Activated effector memory CD4-positive, alpha-beta T cell treated with anti-CD3 and anti-CD28 coated beads, Interleukin-2, amount 50 U/mL, for 16 hours (primary cell): Measurements from ENCODE around the gene SCAF4.
"Not testable (repeated sequence)": the region's sequence is repeated elsewhere in the genome, so short reads cannot be mapped to it uniquely, and the experiment has no call there.

Experiments
- DNase-seq: peaks from one replicate; pipeline ENCODE4 v3.0.0-alpha.2; 2020

Gene SCAF4

GRCh38 chr21:31731857-31732596 lies at the start of gene SCAF4:
SCAF4 (minus strand) TSS chr21:31732118; CDS start chr21:31731692, 426 bp downstream.
- DNase-seq, result peak; percentile 93

DNA sequence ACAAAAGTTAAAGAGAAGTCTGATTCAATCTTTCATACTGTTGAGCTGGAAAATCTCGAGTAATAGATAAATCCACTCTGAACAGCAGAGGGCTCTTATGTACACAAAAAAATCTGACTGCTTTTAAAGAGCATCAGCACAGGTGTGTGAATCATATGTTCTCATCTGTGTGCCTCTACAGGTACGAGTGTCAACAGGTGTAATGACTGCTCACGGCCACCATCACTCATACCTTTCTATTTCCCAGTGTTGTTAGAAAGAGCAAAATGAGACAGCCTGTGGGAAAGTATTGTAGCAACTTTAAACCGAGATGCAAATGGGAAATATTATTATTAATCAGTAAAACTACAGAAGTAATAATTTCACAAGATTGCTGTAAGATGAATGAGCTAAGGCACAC lies 49.0 kb upstream of the SCAF4 start:
- DNase-seq, result no peak

- DNase-seq, result no peak
These were observed 46.6 kb upstream of the SCAF4 start for GRCh38 chr21:31778546-31778945.

- DNase-seq, result no peak
These were observed 45.9 kb upstream of the SCAF4 start for GRCh38 chr21:31777857-31778256.

DNA sequence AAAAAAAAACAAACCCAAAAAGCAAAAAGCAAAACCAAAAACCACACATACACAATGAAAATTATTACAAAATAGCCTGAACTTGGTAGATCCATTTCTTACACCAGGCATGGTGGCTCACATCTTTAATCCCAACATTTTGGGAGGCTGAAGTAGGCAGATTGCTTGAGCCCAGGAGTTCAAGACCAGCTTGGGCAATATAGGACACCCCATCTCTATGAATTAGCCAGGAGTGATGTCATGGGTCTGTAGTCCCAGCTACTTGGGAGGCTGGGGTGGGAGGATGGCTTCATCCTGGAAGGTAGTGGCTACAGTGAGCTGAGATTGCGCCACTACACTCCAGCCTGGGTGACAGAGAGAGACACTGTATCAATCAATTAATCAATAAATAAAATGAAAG lies 42.1 kb upstream of the SCAF4 start:
- no peak for DNase-seq

- no peak for DNase-seq
These were observed 41.0 kb upstream of the SCAF4 start for GRCh38 chr21:31772674-31773555.

DNA sequence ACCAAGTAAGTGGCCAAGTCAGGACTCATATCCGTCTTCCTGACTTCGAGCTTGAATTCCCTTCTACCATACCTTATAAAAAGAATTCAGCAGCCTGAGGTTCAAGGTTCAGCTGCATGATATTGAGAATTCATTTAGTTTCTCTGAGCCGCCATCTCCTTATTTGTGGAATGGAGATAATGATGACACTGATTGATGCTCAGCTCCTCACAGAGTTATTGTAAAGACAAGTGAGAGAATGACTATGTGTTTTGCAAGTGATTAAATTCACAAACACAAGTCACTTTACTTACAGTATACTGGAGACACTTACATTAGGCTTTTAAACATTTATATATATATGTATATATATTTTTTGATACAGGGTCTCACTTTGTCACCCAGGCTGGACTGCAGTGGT lies 39.8 kb upstream of the SCAF4 start:
- DNase-seq, result no peak

DNA sequence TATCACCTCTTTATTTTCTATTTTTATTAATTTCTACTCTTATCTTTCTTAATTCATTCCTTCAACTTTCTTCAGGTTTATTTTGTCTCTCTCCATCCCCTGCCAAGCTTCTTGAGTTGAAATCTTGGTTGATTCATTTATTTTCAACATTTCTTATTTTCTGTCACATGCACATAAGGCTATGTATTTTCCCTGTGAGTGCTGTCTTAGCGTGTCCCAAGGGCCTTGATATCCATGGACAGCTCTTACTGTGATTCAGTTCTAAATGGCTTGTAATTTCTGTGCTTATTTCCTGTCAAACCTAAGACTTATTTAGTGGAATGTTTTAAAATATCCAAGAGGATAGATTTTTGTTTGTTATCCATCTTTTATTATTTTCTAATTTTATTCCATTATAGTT lies 36.8 kb upstream of the SCAF4 start:
- no peak for DNase-seq

DNA sequence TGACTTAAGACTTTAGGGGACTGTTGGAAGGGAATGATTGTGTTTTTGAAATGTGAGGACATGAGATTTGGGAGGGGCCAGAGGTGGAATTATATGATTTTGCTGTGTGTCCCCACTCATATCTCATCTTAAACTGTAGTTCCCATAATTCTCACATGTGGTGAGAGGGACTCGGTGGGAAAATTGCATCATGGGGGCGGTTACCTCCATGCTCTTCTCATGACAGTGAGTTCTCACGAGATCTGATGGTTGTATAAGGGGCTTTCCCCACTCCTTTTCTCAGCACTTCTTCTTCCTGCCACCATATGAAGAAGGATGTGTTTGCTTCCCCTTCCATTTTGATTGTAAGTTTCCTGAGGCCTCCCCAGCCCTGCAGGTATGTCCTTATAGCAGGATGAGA lies 35.0 kb upstream of the SCAF4 start:
- DNase-seq, result no peak

DNA sequence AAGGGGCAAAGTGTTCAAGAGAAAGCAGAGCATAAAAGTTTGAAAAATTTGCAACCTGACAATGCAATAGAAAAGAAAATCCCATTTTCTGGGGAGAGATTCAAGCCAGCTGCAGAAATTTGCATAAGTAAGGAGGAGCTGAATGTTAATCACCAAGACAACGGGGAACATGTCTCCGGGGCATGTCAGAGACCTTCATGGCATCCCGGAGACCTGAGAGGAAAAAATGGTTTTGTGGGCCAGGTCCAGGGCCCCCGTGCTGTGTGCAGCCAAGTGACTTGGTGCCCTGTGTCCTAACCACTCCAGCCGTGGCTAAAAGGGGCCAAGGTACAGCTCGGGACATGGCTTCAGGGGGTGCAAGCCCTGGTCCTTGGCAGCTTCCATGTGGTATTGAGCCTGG lies 33.9 kb upstream of the SCAF4 start:
- not testable (repeated sequence) for DNase-seq

- DNase-seq, result no peak
These were observed 29.0 kb upstream of the SCAF4 start for GRCh38 chr21:31760931-31761330.

GRCh38 chr21:31756787-31757186 lies 24.9 kb upstream of the SCAF4 start:
- no peak for DNase-seq

GRCh38 chr21:31755027-31755426 lies 23.1 kb upstream of the SCAF4 start:
- no peak for DNase-seq

DNA sequence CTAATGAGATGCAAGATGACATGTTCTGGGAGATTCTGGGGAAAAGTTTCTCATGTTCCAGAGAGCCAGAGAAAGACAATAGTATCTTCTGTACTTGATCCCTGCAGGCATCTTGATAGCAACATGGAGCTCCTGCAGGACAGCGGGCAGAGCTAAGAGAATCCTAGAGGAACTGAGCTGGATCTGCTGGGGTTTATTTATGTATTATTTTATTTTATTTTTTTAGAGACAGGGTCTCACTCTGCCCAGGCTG lies 22.7 kb upstream of the SCAF4 start:
- DNase-seq, result no peak

- no peak for DNase-seq
These were observed 22.2 kb upstream of the SCAF4 start for GRCh38 chr21:31753949-31754707.

GRCh38 chr21:31752967-31753366 lies 21.0 kb upstream of the SCAF4 start:
- no peak for DNase-seq

GRCh38 chr21:31752352-31752751 lies 20.4 kb upstream of the SCAF4 start:
- no peak for DNase-seq

GRCh38 chr21:31750843-31751242 lies 18.9 kb upstream of the SCAF4 start:
- no peak for DNase-seq

- no peak for DNase-seq
These were observed 12.4 kb upstream of the SCAF4 start for GRCh38 chr21:31744182-31744800.

DNA sequence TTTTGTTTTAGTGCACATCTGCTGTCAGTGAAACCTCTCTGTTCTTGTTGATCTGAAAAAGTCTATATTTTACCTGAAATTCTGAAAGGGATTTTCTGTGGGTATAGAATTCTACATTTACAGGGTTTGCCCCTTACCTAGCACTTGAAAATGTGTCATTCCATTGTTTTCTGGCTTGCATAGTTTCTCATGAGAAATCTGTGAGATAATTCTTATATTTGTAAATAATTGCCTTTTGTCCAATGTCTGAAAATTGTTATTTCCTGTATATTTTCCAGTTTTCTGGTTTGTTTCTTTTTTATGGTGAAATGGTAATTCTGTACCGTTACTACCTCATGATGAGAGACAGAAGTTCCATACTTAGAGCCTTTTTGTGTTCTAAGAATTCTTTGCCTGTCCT lies 11.8 kb upstream of the SCAF4 start:
- no peak for DNase-seq

- no peak for DNase-seq
These were observed 9.2 kb upstream of the SCAF4 start for GRCh38 chr21:31741116-31741515.

- DNase-seq, result not testable (repeated sequence)
These were observed 5.9 kb upstream of the SCAF4 start for GRCh38 chr21:31737586-31738397.
